Rectal smooth muscle tissue (tissue), 1 donor: Measurements from ENCODE around the gene TMPRSS6.

Source experiments
- H3K27ac ChIP-seq: one replicate; pipeline ENCODE4 v1.7.0; 2013; ENCODE audit warnings: low read depth, low read length, inconsistent platforms
- H3K27me3 ChIP-seq: one replicate; pipeline ENCODE4 v1.7.0; 2013; ENCODE audit warnings: low read length; ENCODE audit not compliant: control insufficient read depth, insufficient read depth
- H3K36me3 ChIP-seq: one replicate; pipeline ENCODE4 v1.7.0; 2013; ENCODE audit warnings: low read length; ENCODE audit not compliant: control insufficient read depth, insufficient read depth
- H3K4me1 ChIP-seq: one replicate; pipeline ENCODE4 v1.7.0; 2013; ENCODE audit warnings: low read length; ENCODE audit not compliant: control insufficient read depth, insufficient read depth
- H3K4me3 ChIP-seq: one replicate; pipeline ENCODE4 v1.7.0; 2013; ENCODE audit warnings: low read length
- H3K9ac ChIP-seq: one replicate; pipeline ENCODE4 v1.7.0; 2013; ENCODE audit warnings: low read length

Gene TMPRSS6

GRCh38 chr22:37109242-37109917, at the start of gene TMPRSS6:
TSS of gene TMPRSS6 (minus strand) at chr22:37109713. CDS start at chr22:37103417, 6,296 bp downstream.
- Histone ChIP-seq H3K9ac (no peak within 1 kb of the TSS), H3K36me3 (no peaks in the 10 kb centered on the region), H3K27ac (no peak within 1 kb of the TSS), H3K27me3 (peaks cover 2% of the 10 kb centered on the region), H3K4me3 (no peak within 1 kb of the TSS), H3K4me1 (no peaks in the 10 kb centered on the region)

DNA sequence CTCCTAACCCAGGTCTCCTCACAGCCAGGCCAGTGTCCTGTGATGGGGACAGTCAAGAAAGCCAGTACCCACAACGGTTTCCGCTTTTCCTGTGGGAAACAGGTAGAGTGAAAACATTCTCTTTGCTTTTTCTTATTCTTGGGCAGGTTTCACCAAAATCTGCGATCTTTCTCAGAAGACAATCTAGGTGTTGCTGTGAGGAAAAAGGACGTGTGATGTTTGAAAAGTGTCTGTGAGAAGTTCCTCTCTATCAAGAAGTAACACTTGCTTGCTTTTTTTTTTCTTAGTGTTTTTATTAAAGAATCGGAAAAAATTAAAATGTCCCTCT, 49.4 kb upstream of the TMPRSS6 start:
- Histone ChIP-seq H3K4me3 (no peak overlapping the region), H3K9ac (no peak overlapping the region), H3K36me3 (no peaks in the 10 kb centered on the region), H3K27me3 (no peaks in the 10 kb centered on the region), H3K27ac (no peak overlapping the region), H3K4me1 (no peaks in the 10 kb centered on the region)

DNA sequence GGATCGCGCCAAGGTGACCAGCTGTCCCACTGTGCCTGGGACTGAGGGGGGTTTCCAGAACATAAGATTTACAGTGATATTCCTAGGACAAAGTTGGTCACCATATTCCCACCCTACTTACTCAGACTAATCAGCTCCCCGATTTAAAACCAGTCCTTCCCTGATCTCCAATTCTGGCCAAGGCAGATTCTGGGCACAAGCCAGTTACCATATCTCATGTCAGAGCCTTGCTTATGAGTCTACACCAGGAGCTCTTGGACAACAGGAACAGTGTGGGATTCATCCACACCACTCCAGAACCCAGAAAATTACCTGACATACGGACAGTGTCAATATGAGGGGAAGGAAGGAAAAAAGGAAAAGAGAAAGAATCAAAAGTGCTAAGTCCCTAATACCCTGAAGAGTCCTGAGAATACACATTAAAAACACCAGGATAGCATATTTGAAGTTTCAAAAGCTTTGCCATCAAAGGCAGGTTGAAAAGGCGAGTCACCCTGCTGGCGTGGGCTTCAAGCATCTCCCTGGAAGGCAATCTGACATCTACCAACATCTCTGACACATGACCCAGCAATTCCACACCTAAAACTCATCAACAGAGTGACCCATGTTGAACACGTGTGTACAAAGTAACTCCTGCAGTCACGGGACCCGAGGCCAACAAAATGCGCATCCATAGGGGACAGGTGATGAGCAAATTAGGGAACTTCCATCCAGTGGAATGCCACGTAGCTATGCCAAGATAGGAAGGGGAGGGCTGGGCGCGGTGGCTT, 48.2 kb upstream of the TMPRSS6 start:
- H3K4me3 ChIP-seq, result no peak overlapping the region
- no peak overlapping the region for H3K9ac ChIP-seq
- H3K27ac ChIP-seq, result no peak overlapping the region
- H3K36me3 ChIP-seq, result no peaks in the 10 kb centered on the region
- H3K4me1 ChIP-seq, result no peaks in the 10 kb centered on the region
- H3K27me3 ChIP-seq, result no peaks in the 10 kb centered on the region

GRCh38 chr22:37156686-37157435, 47.3 kb upstream of the TMPRSS6 start:
- no peak overlapping the region for H3K4me3 ChIP-seq
- H3K27me3 ChIP-seq, result no peaks in the 10 kb centered on the region
- no peak overlapping the region for H3K9ac ChIP-seq
- H3K4me1 ChIP-seq, result no peaks in the 10 kb centered on the region
- H3K27ac ChIP-seq, result no peak overlapping the region
- no peaks in the 10 kb centered on the region for H3K36me3 ChIP-seq

GRCh38 chr22:37155971-37156370, 46.5 kb upstream of the TMPRSS6 start:
- no peak overlapping the region for H3K27ac ChIP-seq
- H3K4me1 ChIP-seq, result no peaks in the 10 kb centered on the region
- no peak overlapping the region for H3K9ac ChIP-seq
- H3K4me3 ChIP-seq, result no peak overlapping the region
- no peaks in the 10 kb centered on the region for H3K27me3 ChIP-seq
- no peaks in the 10 kb centered on the region for H3K36me3 ChIP-seq

- no peak overlapping the region for H3K9ac ChIP-seq
- no peak overlapping the region for H3K27ac ChIP-seq
- H3K36me3 ChIP-seq, result no peaks in the 10 kb centered on the region
- no peak overlapping the region for H3K4me3 ChIP-seq
- no peaks in the 10 kb centered on the region for H3K27me3 ChIP-seq
- no peaks in the 10 kb centered on the region for H3K4me1 ChIP-seq
Observed at GRCh38 chr22:37154925-37155712, 45.6 kb upstream of the TMPRSS6 start.

DNA sequence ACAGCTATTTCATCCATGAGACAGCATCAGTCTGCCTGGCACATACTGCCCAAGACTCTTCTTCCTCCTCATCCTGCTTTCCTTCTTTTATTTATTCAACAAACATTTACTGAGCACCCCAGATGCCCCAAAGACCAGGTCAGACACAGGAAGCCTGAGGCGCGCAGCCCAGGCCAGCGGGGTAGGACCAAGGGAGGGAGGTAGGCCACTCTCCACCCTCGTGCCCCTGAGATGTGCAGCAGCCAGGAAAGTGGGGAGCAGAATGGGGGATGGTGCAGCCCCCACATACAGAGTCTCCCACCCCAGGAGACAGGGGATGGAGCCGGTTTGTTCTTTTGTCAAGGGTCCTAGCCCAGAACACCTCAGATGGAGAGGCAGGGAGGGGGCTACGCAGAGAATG, 44.4 kb upstream of the TMPRSS6 start:
- no peak overlapping the region for H3K9ac ChIP-seq
- H3K27ac ChIP-seq, result no peak overlapping the region
- no peak overlapping the region for H3K4me3 ChIP-seq
- H3K27me3 ChIP-seq, result no peaks in the 10 kb centered on the region
- no peaks in the 10 kb centered on the region for H3K36me3 ChIP-seq
- H3K4me1 ChIP-seq, result no peaks in the 10 kb centered on the region

- no peaks in the 10 kb centered on the region for H3K36me3 ChIP-seq
- H3K9ac ChIP-seq, result no peak overlapping the region
- no peak overlapping the region for H3K27ac ChIP-seq
- no peak overlapping the region for H3K4me3 ChIP-seq
- H3K4me1 ChIP-seq, result no peaks in the 10 kb centered on the region
- H3K27me3 ChIP-seq, result no peaks in the 10 kb centered on the region
Observed at GRCh38 chr22:37151401-37151800, 41.9 kb upstream of the TMPRSS6 start.

- Histone ChIP-seq H3K27ac (no peak overlapping the region), H3K4me3 (no peak overlapping the region), H3K36me3 (no peaks in the 10 kb centered on the region), H3K27me3 (no peaks in the 10 kb centered on the region), H3K4me1 (no peaks in the 10 kb centered on the region), H3K9ac (no peak overlapping the region)
Observed at GRCh38 chr22:37150701-37151100, 41.2 kb upstream of the TMPRSS6 start.

DNA sequence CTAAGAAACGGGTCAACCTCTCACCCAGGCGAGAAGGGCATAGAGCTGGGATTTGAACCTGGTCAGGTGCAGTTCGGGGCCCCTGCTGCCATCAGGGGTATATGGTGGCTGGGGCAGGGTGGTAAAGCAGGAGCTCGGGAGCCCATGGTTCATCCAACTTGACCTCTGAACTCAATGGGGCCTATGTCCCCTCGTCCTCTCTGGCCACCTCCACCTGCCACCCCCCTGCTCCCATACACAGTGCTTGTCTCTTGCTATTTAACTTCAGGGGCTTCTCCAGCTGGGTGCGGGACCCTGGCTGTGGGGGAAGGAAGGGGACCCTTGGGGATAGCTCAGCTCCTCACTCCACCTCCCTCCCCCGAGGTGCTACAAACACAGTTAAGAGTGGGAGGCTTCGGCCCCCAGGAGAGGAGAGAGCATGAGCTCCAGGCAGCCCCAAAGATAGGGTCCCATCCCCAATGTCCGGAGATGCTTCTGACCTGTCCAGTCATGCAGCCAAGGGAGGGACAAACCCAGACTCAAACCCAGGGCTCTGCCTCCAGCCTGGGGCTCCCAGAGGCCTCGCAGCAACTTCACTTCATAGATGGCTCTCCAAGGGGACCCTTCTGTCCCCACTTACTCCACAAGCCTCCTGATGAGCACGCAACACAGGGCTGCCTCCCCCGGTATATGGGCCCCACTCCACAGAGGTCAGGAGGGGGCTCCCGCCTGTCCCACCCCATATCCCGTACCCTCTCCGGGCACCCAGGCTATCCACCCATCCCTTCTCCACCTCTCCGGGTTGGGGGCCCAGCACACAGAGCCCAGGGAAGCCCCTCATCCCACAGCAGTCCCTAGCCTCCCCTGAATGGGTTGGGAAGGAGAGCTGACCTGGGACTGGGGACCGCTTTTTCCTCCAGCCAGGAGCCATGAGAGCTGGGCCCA, 39.5 kb upstream of the TMPRSS6 start:
- Histone ChIP-seq H3K36me3 (no peaks in the 10 kb centered on the region), H3K9ac (no peak overlapping the region), H3K27me3 (no peaks in the 10 kb centered on the region), H3K27ac (no peak overlapping the region), H3K4me3 (peak overlapping the region; percentile 45), H3K4me1 (no peaks in the 10 kb centered on the region)

DNA sequence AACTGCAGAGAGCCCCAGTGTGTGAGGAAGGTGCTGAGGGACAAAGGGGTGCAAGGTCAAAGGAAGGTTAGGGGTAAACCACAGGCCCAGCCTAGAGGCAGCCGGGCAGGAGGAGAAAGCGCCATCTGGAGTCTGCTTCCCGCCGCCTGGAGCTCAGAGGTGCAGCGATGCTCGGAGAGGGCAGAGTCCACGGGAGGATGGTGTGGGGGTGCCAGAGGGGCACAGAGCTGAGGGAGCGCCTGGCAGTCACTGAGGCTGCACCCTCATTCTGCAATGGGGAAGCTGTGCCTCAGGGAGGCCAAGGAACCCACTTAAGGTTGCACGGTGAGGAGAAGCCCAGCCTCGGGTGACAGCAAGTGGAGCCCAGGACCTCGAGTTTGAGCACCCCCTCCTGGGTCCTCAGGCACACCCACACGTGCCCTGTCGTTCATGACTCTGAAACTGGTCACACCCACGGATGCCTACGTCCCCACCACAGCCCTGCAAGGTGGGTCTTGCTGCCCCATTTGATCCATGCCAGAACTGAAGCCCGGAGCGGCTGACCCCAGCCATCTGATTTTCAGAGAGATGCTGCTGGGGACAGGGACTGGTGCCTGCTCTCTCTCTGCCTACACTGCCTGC, 38.6 kb upstream of the TMPRSS6 start:
- Histone ChIP-seq H3K36me3 (no peaks in the 10 kb centered on the region), H3K4me3 (peak overlapping the region; percentile 26), H3K9ac (no peak overlapping the region), H3K27me3 (no peaks in the 10 kb centered on the region), H3K4me1 (no peaks in the 10 kb centered on the region), H3K27ac (no peak overlapping the region)
